NCI-H2227 (cell line): ENCODE data around the gene SV2A.
"Not testable (repeated sequence)": the region's sequence is repeated elsewhere in the genome, so short reads cannot be mapped to it uniquely, and the experiment has no call there.

Experiments used
- DNase-seq: peaks from one replicate; lab custom pipeline; 2025; ENCODE audit not compliant: unreplicated experiment; lab: John Stamatoyannopoulos, UW

The SV2A gene

GRCh38 chr1:149887456-149888246 lies 30.0 kb downstream of the SV2A start:
- peak; percentile 97 for DNase-seq

GRCh38 chr1:149887196-149887455 lies 30.5 kb downstream of the SV2A start:
- not testable (repeated sequence) for DNase-seq

- peak; percentile 98 for DNase-seq
These were observed 31.0 kb downstream of the SV2A start for GRCh38 chr1:149886396-149887195.

- DNase-seq = not testable (repeated sequence)
These were observed 31.6 kb downstream of the SV2A start for GRCh38 chr1:149886121-149886395.

GRCh38 chr1:149885339-149886120 lies 32.1 kb downstream of the SV2A start:
- peak; percentile 83 for DNase-seq

GRCh38 chr1:149884433-149885338 lies 33.0 kb downstream of the SV2A start:
- peak; percentile 61 for DNase-seq

GRCh38 chr1:149883598-149884247 lies 33.9 kb downstream of the SV2A start:
- DNase-seq = no peak

- DNase-seq = no peak
These were observed 35.8 kb downstream of the SV2A start for GRCh38 chr1:149881876-149882275.

GRCh38 chr1:149879556-149879955 lies 38.1 kb downstream of the SV2A start:
- DNase-seq = no peak

- no peak for DNase-seq
These were observed 40.3 kb downstream of the SV2A start for GRCh38 chr1:149877211-149877946.

GRCh38 chr1:149873060-149873459 lies 44.6 kb downstream of the SV2A start:
- not testable (repeated sequence) for DNase-seq

GRCh38 chr1:149866887-149867286 lies 50.8 kb downstream of the SV2A start:
- DNase-seq = not testable (repeated sequence)

- not testable (repeated sequence) for DNase-seq
These were observed 56.1 kb downstream of the SV2A start for GRCh38 chr1:149861497-149862054.

GRCh38 chr1:149860684-149861496 lies 56.8 kb downstream of the SV2A start:
- not testable (repeated sequence) for DNase-seq

- DNase-seq = not testable (repeated sequence)
These were observed 57.4 kb downstream of the SV2A start for GRCh38 chr1:149860271-149860670.
